Erythroblast (primary cell): ENCODE data around the gene FITM1.

Source experiments
- GATA1 ChIP-seq: IDR thresholded peaks from 2 replicates; pipeline ENCODE4 v1.6.1; 2011; ENCODE audit warnings: low read depth, mild to moderate bottlenecking, control low read depth, low read length, moderate library complexity
- POLR2A ChIP-seq: IDR thresholded peaks from 2 replicates; pipeline ENCODE4 v1.6.1; 2011; ENCODE audit warnings: mild to moderate bottlenecking, low read length

GRCh38 chr14:24088095-24088494 lies 42.4 kb upstream of the FITM1 start:
- TF ChIP-seq POLR2A (no peak), GATA1 (no peak)
